Glomerular visceral epithelial cell (primary cell): ENCODE results near the gene PLXNA2.

Source experiments
- DNase-seq: peaks from one replicate; pipeline ENCODE4 v3.0.0-alpha.2; 2016; ENCODE audit errors: extremely low spot score

The PLXNA2 gene

GRCh38 chr1:208240662-208241355 is 3.4 kb downstream of the PLXNA2 start:
- DNase-seq = no peak

GRCh38 chr1:208239473-208240381 is 4.5 kb downstream of the PLXNA2 start:
- DNase-seq = peak; percentile 54

GRCh38 chr1:208238710-208239472 is 5.3 kb downstream of the PLXNA2 start:
- peak; percentile 56 for DNase-seq

- no peak for DNase-seq
These were observed 6.9 kb downstream of the PLXNA2 start for GRCh38 chr1:208237241-208237640.

GRCh38 chr1:208235982-208236761 is 8.0 kb downstream of the PLXNA2 start:
- DNase-seq = peak; percentile 69

GRCh38 chr1:208235356-208235981 is 8.7 kb downstream of the PLXNA2 start:
- no peak for DNase-seq

- no peak for DNase-seq
These were observed 9.5 kb downstream of the PLXNA2 start for GRCh38 chr1:208234721-208235120.

- no peak for DNase-seq
These were observed 10.2 kb downstream of the PLXNA2 start for GRCh38 chr1:208233978-208234377.

- DNase-seq = no peak
These were observed 10.6 kb downstream of the PLXNA2 start for GRCh38 chr1:208233546-208233945.

- no peak for DNase-seq
These were observed 11.5 kb downstream of the PLXNA2 start for GRCh38 chr1:208232662-208233038.

- no peak for DNase-seq
These were observed 12.1 kb downstream of the PLXNA2 start for GRCh38 chr1:208231881-208232661.

- DNase-seq = no peak
These were observed 13.3 kb downstream of the PLXNA2 start for GRCh38 chr1:208230668-208231529.

- no peak for DNase-seq
These were observed 15.6 kb downstream of the PLXNA2 start for GRCh38 chr1:208228550-208228949.

- no peak for DNase-seq
These were observed 16.2 kb downstream of the PLXNA2 start for GRCh38 chr1:208228026-208228425.

GRCh38 chr1:208227366-208227765 is 16.8 kb downstream of the PLXNA2 start:
- DNase-seq = no peak

GRCh38 chr1:208225954-208226937 is 17.9 kb downstream of the PLXNA2 start:
- DNase-seq = no peak

- no peak for DNase-seq
These were observed 19.9 kb downstream of the PLXNA2 start for GRCh38 chr1:208224192-208224713.

- no peak for DNase-seq
These were observed 21.0 kb downstream of the PLXNA2 start for GRCh38 chr1:208223136-208223535.
